GM12892 (cell line): ENCODE data around the gene PXDC1.

ENCODE experiments used
- POLR2A ChIP-seq: IDR thresholded peaks from 2 replicates; pipeline ENCODE4 v1.6.1; 2011; ENCODE audit warnings: low read depth, low read length, control low read depth
- POLR2AphosphoS5 ChIP-seq: IDR thresholded peaks from 2 replicates; pipeline ENCODE4 v1.6.1; 2011; ENCODE audit warnings: low read depth, low read length, control low read depth
- TAF1 ChIP-seq: IDR thresholded peaks from 2 replicates; pipeline ENCODE4 v1.6.1; 2011; ENCODE audit warnings: low read depth, mild to moderate bottlenecking, control low read depth, low read length, borderline replicate concordance

DNA sequence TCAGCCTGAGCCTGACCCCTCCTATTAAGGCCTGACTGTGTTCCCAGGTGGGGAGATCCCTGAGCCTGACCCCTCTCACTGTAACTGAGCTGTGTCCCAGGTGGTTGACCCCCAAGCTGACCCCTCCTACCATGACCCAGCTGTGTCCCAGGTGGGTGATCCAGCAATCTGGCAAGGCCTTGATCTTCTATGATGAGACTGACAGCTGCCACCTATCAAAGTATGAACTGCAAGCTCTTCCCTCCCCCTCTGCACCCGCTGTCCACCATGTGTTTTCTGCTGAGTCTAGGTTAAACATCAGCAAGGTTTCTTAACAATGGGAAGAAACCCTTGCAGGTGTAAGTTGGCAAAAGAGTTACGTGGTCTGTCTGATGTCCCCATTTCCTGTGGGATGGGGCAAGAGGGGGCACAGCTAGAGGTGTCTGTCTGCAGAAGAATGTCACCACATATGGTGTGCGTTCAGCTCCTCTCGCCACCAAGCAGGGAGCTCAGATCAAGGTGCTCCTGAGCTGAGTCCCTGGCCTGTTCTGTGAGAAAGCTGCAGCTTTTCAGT lies 5.9 kb downstream of the PXDC1 start:
- TF ChIP-seq POLR2AphosphoS5 (no peak), POLR2A (no peak), TAF1 (no peak)
